Measurements from ENCODE around the gene MYO7B. TPM values are rescaled to one million over a fixed set of nuclear protein-coding genes. Genes with fewer than 3 reads are reported as not detected.

MYO7B gene
- polyA plus RNA-seq (2012; ENCODE audit: insufficient read depth, insufficient read length) = 738 TPM

DNA sequence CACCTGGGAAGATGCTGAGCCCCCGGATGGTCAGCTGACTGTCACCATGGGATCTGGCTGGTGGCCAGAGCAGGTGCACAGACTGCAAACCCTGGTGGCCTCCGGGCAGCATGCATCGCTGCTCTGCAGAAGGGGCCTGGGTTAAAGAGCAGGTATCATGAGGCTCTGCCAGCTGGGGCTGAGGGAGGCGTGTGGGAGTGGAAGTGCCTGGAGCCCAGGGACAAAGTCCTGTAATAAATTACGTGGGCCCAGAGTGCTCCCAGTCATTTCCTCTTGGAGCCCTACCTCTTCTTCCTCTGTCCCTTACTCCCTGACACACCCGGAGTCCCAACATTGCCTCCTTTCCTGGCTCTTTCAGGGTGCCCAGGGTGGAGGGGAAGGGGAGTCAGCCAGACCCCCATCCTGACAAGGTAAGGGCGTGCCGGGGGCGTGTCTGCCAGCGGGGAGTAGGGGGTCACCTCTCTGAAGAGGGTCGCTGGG, at the start of gene MYO7B:
TSS of gene MYO7B (plus strand) at position 262 of the 480 bp plus-strand sequence. CDS start 24,040 bp downstream, outside the sequence.
- no peak for DNase-seq (ENCODE audit: low read depth, low spot score)
- H3K4me3 ChIP-seq (ENCODE audit: low read length) = no peak within 1 kb of the TSS

DNA sequence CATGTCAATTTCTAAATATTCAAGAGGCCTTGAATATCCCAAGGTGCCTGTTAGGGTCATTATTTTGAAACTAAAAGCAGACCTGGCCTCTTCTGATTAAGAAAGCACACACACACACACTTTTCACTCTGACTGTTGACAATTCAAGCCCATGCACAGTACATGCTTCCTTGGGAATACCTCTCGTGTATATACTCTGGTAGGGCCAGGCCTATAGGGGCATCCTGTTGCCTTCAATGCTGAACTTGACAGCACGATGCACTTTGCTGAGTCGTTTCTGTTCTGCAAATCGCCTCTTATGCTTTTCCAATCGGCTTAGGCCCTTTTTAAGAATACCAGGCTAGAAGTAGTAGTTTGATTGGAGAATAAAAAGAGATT, 49.8 kb upstream of the MYO7B start:
- no peak overlapping the region for H3K4me3 ChIP-seq (ENCODE audit: low read length)
- no peak for DNase-seq (ENCODE audit: low read depth, low spot score)

DNA sequence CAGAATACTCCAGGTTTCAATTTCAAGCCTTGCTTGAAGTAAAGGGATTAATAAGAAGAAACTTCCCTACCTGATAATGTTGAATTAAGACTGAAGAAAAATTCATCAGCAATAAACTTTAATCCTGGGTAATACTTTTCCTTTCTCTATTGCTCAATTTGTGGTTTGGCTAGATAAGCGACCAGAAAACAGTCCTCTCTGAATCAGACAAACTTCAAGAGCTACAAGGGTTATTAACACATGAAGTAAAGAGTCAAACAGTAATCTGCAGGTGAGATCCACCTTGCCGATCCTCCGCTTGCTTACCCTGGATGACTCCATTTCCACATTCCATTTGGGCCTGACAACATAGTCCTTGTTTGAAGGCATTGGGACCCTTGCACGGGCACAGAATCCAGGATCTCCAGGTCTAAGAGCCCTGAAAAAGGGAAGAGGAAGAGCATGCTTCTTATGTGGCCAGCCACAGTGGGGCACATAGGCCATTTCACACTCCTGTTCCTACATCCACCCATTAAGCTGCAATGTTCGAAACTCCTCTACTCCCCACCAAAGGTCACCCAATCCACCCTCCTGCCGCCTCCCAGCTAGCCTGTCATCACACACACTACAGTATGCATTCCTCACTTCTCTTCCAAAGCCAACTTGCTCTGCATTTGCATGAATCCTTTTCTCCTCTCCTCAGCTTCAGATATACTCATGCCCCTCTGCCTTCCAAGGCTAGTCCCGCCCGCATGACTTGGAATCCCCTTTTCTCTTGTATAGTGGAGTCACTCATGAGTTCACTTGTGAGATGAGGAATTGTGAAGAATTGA, 49.0 kb upstream of the MYO7B start:
- no peak for DNase-seq (ENCODE audit: low read depth, low spot score)
- H3K4me3 ChIP-seq (ENCODE audit: low read length) = no peak overlapping the region

DNA sequence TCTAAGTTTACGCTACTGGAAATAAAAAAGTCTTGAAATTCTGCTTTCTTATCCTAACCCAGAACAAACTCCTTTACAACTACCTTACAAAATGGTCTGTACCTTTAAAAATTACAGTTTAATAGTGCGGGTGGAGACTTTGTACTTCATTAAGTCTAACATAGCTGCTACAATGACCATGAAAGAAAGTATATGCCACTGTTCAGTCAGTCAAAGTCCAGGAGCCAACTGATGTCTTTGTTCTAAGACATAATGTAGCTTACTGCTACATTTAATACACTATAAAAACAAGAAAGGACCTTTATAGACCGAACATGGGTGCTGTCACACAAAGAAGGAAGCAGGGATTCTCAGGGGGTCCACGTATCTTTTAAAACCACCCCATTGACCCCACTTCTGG, 45.2 kb upstream of the MYO7B start:
- H3K4me3 ChIP-seq (ENCODE audit: low read length) = no peak overlapping the region
- no peak for DNase-seq (ENCODE audit: low read depth, low spot score)

DNA sequence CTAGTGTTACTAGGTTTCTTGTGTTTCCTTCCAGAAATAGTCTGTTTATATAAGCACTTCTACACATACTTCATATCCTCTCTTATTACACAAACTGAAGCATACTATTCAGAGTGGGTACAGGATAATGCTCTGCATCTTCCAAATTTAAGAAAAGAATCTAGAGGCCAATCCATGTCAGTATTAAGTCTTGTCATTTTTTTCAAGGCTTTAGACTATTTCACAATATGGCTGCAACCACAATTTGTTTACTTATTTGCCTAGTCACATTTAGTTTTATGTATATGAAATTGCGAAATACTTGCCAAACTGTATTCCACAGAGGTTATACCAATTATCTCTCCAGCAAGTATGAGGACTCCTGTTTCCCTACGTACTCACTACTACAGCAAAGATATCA, 37.1 kb upstream of the MYO7B start:
- H3K4me3 ChIP-seq (ENCODE audit: low read length) = no peak overlapping the region
- DNase-seq (ENCODE audit: low read depth, low spot score) = no peak

DNA sequence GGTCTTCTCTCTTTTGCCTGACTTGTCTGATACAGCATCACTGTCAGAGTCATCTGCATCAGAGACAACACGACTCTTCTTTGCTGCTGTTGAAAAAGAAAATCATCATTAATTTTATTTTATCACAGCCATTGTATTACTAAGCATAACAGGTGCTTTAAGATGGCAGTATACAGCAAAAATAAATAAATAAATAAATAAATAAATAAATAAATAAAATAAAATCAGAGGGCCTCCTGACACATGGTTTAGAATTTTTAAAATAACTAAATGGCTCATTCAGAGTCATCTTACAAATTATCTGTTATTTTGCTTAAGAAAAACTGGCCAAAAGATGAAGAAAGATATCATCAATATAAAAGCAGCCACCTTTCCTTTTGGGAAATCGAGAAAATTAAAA, 32.0 kb upstream of the MYO7B start:
- no peak overlapping the region for H3K4me3 ChIP-seq (ENCODE audit: low read length)
- no peak for DNase-seq (ENCODE audit: low read depth, low spot score)

DNA sequence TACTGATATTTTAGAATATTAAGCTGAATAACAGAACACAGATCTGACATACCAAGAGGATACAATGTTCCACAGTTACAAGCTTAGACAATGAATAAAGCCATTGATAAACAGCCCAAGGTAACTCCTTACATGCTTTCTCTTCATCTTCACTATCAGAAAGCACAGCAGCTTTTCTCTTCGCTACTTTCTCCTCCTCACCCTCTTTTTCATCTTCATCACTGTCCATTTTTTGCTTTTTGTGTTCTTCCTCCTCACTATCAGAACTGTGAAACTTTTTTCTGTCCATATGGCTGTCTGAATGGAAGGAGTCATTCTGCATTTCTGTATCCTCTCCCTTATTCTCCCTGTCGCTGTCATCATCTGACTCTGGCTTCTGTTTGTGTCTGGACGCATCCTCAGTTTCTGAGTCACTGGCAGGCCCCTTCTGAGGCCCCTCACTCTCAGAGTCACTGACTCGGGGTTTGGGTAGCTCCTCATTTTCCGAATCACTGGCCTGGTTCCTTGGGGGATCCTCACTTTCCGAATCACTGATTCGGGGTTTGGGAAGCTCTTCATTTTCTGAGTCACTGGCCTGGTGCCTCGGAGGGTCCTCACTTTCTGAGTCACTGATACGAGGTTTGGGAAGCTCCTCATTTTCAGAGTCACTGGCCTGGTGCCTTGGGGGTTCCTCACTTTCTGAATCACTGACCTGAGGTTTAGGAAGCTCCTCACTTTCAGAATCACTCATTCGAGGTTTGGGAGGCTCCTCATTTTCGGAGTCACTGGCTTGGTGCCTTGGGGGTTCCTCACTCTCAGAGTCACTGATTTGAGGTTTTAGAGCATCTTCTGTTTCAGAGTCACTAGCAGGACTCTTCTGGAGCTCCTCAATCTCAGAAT, 30.7 kb upstream of the MYO7B start:
- H3K4me3 ChIP-seq (ENCODE audit: low read length) = no peak overlapping the region
- no peak for DNase-seq (ENCODE audit: low read depth, low spot score)

DNA sequence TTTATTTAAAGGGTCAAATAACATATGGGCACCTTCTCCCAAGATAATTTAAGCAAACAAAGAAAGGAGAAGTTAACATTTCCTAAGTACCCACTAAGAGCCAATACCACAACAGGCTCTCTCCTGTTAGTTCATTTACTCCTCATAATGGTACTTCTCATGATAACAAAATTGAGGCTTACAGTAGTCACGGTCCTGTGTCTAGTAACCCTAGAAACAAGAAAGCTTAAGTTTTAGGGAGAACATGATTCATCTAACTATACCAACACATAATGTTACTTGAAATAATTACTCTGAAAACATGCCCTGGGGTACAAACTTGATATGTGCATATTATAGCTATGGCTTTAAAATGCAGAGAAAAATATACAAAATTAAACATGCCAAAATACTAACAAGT, 29.0 kb upstream of the MYO7B start:
- no peak for DNase-seq (ENCODE audit: low read depth, low spot score)
- H3K4me3 ChIP-seq (ENCODE audit: low read length) = no peak overlapping the region

DNA sequence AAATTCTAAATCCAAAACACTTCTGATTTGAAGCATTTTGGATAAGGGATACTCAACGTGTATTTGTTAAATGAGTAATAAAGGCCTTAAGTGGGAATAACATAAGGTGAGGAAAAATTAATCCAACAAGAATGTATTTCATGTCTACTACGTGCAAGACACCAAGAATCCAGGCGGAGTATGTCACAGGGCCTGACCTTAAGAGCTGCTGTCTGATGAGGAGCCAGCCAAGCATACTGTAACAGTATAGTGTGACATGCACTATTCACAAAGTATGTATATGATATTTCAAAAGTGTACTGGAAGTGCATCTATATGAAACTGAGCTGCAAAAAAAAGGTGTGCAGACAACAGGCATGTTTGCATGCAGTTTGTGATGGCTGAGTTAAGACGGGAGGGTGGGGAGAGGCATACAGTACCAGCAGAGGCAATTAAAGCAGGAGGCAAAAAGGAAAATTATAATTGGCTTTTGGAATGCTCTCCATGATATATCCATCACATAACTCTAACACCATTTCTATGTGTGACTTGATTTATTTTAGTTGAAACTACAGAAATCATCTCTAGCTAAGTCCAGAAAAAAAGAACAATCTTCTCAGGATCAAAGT, 27.4 kb upstream of the MYO7B start:
- H3K4me3 ChIP-seq (ENCODE audit: low read length) = no peak overlapping the region
- no peak for DNase-seq (ENCODE audit: low read depth, low spot score)

DNA sequence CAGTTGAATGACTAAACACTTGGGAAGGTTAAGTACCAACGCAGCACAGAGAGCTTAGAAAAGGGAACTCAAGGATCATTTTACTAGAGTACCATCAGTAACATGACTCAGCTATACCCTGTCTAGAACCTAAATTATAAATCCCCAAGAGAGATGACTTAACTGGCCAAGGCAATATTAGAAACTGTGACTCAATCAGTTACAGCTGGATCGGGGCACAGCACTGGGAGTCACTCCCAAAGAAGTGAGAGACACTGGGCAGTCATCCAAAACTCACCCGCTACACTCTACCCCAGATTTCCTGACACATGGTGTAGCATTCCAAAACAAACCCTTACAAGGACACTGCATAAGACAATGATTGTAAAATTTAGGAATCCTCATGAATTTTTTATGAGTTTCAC, 26.9 kb upstream of the MYO7B start:
- no peak overlapping the region for H3K4me3 ChIP-seq (ENCODE audit: low read length)
- DNase-seq (ENCODE audit: low read depth, low spot score) = no peak

DNA sequence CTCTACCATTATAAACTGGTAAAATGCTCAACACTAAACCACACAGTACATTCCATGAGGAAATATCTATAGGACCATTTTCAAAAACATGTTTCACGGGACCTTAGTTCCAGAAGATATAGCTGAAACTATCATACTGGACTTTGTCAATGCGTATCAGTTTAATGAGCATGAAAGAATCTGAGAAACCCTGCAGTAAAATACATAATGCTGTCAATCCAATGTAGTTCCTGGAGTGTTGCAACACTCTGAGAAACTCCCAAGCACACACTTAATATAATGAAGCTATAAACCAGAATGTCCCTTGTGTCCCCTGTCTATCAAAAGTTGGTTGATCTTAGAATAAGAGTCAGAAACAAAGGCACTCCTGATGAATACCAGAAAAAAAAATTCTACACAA, 25.4 kb upstream of the MYO7B start:
- H3K4me3 ChIP-seq (ENCODE audit: low read length) = no peak overlapping the region
- no peak for DNase-seq (ENCODE audit: low read depth, low spot score)

DNA sequence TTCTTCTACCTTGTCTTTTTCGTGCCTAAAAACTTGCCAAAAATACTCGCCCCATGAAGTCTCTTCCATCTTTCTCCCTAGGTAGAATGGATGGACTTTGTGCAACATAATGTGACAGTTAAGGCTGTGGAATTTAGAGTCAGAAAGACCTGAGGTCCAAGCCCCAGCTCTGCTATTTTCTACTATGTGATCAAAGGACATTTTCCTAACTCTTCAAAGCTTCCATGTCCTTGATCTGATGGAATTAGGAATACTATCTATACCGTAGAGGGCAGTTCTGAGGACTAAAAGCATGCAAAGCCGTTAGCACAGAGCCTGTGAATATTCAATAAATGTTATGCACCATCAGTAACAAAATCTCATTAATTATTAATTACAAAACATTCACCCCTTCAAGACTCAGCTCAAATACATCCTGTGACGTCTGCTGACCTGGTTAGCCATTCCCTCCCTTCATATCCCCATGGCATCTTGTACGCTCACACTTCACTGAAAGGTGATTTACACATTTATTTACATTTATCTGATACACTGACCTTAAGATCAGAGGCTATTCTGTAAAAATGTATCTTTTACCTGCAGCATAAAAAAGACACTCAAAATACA, 24.3 kb upstream of the MYO7B start:
- DNase-seq (ENCODE audit: low read depth, low spot score) = no peak
- no peak overlapping the region for H3K4me3 ChIP-seq (ENCODE audit: low read length)

DNA sequence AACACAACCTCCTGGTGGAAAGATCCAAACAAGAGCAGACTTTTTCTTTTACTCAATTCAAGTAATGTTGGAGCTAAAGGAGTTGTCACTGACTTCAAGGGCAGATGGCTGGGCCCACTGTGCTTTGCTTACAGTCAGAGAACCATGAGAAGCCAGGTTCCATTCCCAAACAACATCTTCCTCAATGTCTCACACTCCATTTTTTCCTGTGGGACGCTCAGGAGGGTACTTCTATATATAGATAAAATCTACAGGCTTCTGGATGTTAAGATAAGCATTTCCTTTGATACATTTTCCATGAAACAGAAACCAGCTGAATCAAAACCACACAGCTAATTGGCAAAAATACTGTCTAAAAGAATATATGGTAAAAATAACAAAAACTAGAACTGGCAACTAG, 23.6 kb upstream of the MYO7B start:
- H3K4me3 ChIP-seq (ENCODE audit: low read length) = no peak overlapping the region
- no peak for DNase-seq (ENCODE audit: low read depth, low spot score)

DNA sequence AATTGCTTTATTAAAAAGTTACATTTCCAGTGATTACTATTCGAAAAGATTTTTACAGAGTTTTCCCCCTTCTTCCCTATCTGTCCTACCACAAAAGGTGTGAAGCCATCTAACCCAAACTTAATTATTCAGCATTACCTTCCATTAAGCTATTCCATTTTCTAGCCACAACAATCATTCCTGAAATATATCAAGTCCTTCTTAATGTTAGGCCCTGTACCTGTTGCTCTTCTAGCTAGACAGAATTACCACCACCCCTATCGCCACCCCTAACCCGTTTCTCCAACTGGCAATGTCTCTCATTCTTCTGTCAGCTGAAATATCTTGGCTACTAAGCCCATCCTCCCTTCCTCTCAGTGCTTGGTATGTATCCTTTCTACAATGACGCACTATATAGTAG, 23.1 kb upstream of the MYO7B start:
- DNase-seq (ENCODE audit: low read depth, low spot score) = no peak
- H3K4me3 ChIP-seq (ENCODE audit: low read length) = no peak overlapping the region

DNA sequence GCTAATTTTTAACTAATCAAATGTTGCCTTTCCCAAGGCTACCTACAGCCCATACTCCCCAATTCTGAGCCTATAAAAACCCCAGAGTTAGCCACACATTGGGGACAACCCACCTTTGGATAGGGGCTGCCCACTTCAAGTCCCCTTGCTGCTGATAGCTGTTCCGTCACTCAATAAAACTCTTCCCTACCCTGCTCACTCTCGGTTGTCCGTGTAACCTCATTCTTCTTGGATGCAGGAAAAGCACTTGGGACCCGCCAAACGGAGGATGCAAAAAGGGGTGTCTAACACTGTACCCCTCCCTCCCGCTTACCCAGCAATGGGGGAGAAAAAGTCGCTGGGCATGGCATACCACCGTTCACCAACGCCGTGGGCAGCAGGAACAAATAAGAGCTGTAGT, 21.4 kb upstream of the MYO7B start:
- no peak overlapping the region for H3K4me3 ChIP-seq (ENCODE audit: low read length)
- DNase-seq (ENCODE audit: low read depth, low spot score) = no peak

DNA sequence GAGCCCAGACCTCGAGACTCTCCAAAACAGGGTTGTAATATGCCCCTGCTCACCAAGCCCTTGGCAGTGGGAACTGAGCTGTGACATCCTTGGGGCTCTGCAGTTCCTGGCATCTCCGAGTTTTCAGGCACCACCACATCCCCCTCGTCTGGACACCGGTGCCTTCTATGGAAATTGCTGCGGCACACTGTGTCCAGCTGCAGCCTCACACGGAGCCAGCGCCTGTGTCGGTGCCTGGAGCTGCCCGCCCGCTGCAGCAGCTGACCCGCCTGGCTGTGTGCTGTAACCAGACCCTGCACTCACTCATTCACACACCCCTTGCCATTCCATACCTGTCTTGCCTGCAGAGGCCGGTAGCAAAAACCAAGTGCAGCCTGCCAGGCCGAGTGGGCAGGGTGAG, 21.0 kb upstream of the MYO7B start:
- H3K4me3 ChIP-seq (ENCODE audit: low read length) = no peak overlapping the region
- DNase-seq (ENCODE audit: low read depth, low spot score) = no peak

DNA sequence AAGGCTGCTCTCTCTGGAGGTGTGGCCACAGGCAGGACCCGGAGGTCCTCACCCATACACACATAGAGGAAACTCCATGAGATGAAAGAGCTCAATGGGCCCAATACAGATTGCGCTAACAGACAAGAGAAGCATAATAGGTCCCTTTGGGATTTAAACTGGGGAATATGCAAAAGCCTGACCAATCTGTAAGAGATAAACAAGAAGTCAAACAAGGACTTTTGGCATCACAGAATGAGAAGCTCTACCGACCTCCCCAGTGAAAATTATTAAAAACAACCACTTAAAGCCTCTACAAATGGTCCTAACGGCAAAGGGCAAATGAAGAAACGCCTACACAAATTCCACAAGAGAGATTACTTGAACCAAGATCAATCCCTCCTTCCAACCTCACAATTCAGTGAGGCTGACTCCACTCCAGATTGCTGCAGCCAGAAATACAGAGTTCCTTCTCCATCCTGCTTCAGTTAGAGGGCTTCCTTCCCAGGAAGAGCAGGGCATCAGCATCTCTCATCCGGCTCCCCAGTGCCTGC, 20.0 kb upstream of the MYO7B start:
- H3K4me3 ChIP-seq (ENCODE audit: low read length) = no peak overlapping the region
- no peak for DNase-seq (ENCODE audit: low read depth, low spot score)

DNA sequence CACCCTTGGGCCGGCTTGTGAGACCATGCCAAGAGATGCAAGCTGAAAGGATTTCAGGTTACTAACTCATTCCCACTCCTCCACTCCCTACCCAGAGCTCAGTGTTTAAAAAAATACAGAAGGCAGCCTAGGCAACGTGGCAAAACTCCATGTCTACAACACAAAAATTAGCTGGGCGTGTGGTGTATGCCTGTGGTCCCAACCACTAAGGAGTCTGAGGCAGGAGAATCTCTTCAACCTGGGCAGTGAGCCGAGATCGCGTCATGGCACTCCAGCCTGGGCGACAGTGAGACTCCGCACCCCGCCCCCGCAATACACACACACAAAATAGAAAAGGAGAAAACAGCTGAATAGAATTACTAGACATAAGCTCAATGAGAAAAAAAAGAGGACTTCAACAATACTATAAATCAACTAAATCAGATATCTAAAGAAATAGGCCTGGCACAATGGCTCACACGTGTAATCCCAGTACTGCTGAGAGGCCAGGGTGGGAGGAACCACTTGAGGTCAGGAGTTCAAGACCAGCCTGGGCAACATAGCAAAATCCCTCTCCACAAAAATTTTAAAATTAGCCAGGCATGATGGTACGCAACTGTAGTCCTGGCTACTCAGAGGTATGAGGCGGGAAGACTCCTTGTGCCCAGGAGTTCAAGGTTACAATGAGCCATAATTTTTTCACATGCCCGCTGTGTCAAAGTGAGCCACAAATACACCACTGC, 19.3 kb upstream of the MYO7B start:
- DNase-seq (ENCODE audit: low read depth, low spot score) = no peak
- no peak overlapping the region for H3K4me3 ChIP-seq (ENCODE audit: low read length)

DNA sequence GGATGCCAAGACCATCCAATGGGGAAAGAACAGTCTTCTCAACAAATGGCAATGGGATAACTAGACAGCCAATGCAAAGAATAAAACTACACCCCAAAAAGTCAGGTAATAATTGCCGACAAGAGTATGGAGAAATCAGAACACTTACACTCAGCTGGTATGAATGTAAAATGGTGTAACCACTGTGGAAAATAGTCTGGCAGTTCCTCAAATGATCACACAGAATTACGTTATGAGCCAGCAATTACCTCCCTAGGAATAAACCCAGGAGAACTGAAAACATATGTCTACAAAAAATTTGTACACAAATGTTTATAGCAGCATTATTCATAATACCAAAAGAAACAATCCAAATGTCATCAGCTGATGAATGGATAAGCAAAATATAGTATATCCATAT, 18.0 kb upstream of the MYO7B start:
- no peak for DNase-seq (ENCODE audit: low read depth, low spot score)
- H3K4me3 ChIP-seq (ENCODE audit: low read length) = no peak overlapping the region
